NB4 (cell line): ENCODE results near the gene CCKAR.

Source experiments
- CTCF ChIP-seq: IDR thresholded peaks from one replicate; pipeline ENCODE4 v1.5.1; 2012; ENCODE audit warnings: low read depth, low read length
- MAX ChIP-seq: IDR thresholded peaks from 2 replicates; pipeline ENCODE4 v1.6.1; 2011; ENCODE audit warnings: low read depth, low read length
- POLR2A ChIP-seq: IDR thresholded peaks from 2 replicates; pipeline ENCODE4 v1.6.1; 2011; ENCODE audit warnings: mild to moderate bottlenecking; ENCODE audit not compliant: insufficient read length; ENCODE audit errors: extremely low read depth

GRCh38 chr4:26471890-26472289 is 18.4 kb downstream of the CCKAR start:
- TF ChIP-seq POLR2A (no peak), CTCF (no peak), MAX (no peak)
